Lung (tissue), 12 donors: ENCODE results near the gene FOXP1. TPM values are rescaled to one million over a fixed set of nuclear protein-coding genes. Genes with fewer than 3 reads are reported as not detected.

Experiments used
- ATAC-seq: fragments of 200-7000 bp; cut with Tn5 transposase; one replicate; pipeline ENCODE4 v1.9.1; 2020; ENCODE audit warnings: moderate number of reproducible peaks; ENCODE audit not compliant: insufficient read depth, low FRiP score
- DNase-seq, 3 donors: peaks; one replicate each; pipeline ENCODE4 v3.0.0-alpha.2; 2013 to 2017
- H3K27ac ChIP-seq, 2 donors: one replicate each; pipeline ENCODE4 v1.5.1; 2013; ENCODE audit warnings: mild to moderate bottlenecking in 2 of 2, moderate library complexity in 2 of 2, control low read depth in 1 of 2, inconsistent platforms in 1 of 2, low read depth in 1 of 2, low read length in 1 of 2
- H3K27me3 ChIP-seq, 3 donors: one replicate each; pipeline ENCODE4 v1.5.1; 2013; ENCODE audit warnings: low read length in 2 of 3; ENCODE audit not compliant: control insufficient read depth in 3 of 3, insufficient read depth in 3 of 3
- H3K36me3 ChIP-seq, 4 donors: one replicate each; pipeline ENCODE4 v1.5.1; 2013; ENCODE audit warnings: low read length in 4 of 4, mild to moderate bottlenecking in 1 of 4, moderate library complexity in 1 of 4; ENCODE audit not compliant: control insufficient read depth in 4 of 4, insufficient read depth in 4 of 4
- H3K4me1 ChIP-seq, 5 donors: one replicate each; pipeline ENCODE4 v1.5.1; 2013; ENCODE audit warnings: low read length in 5 of 5, mild to moderate bottlenecking in 2 of 5, moderate library complexity in 1 of 5; ENCODE audit not compliant: control insufficient read depth in 5 of 5, insufficient read depth in 5 of 5
- H3K4me3 ChIP-seq: one replicate; pipeline ENCODE4 v1.5.1; 2013; ENCODE audit warnings: mild to moderate bottlenecking, control low read depth, moderate library complexity
- H3K9ac ChIP-seq, 2 donors: one replicate each; pipeline ENCODE4 v1.5.1; 2013; ENCODE audit warnings: low read length in 2 of 2, control low read depth in 1 of 2; ENCODE audit not compliant: insufficient read depth in 1 of 2
- H3K9me3 ChIP-seq, 4 donors: one replicate each; pipeline ENCODE4 v1.5.1; 2013; ENCODE audit warnings: low read length in 3 of 4, mild to moderate bottlenecking in 1 of 4, moderate library complexity in 1 of 4; ENCODE audit not compliant: control insufficient read depth in 4 of 4, insufficient read depth in 3 of 4
- CTCF ChIP-seq: IDR thresholded peaks from 2 replicates; pipeline ENCODE4 v1.5.1; 2012; ENCODE audit warnings: mild to moderate bottlenecking; ENCODE audit errors: control extremely low read depth, extremely low read depth
- WGBS, 2 donors: extraction: QIAGEN DNeasy Blood & Tissue Kit; methylation state at CpG; one replicate each; pipeline ENCODE4 v1.1.7; 2013; 5-methylcytosine and 5-hydroxymethylcytosine counted together
- polyA plus RNA-seq, 2 donors: library from polyadenylated mRNA; stranded (reverse); fragments of 200-250 nt; gene quantifications; one replicate each; pipeline ENCODE4 v1.2.1, GENCODE V29; 2013
- total RNA-seq, 2 donors: library from RNA; depleted of rRNA in 1 of 2; stranded (reverse); fragments of >200 nt in 1 of 2; gene quantifications; one replicate each; pipeline ENCODE4 v1.2.1, GENCODE V29; 2014 to 2021
- donor health status: control.
- donor health status: control.
- donor health status: Bipolar disorder and iron deficiency.
- donor health status: healthy.
- donor health status: DM: yes; HTN: yes; CAD: no.

Gene FOXP1
- total and polyA plus RNA-seq, 4 donors, result 13.8 to 287 (median 73.9) TPM

- H3K9ac ChIP-seq, result no peak overlapping the region
- no peak overlapping the region for H3K27ac ChIP-seq
- peak; percentile 74 to 96 (median 95) for DNase-seq
- no peaks in the 10 kb centered on the region for H3K36me3 ChIP-seq
- no peaks in the 10 kb centered on the region for H3K27me3 ChIP-seq
- TF ChIP-seq CTCF, result no peak
- no peak for ATAC-seq
- H3K4me1 ChIP-seq, result peaks cover 2 to 71% (median 21%) of the 10 kb centered on the region in 5 donors
- H3K4me3 ChIP-seq, result no peak overlapping the region
- WGBS, 2 donors, result 81 to 82% methylated on average over 17 of the region's 17 CpGs
- H3K9me3 ChIP-seq, result no peaks in the 10 kb centered on the region
These were observed 275.4 kb downstream of the FOXP1 start for GRCh38 chr3:71307991-71308697.

- 8 to 14% methylated on average over 21 of the region's 21 CpGs for WGBS, 2 donors
- Histone ChIP-seq H3K4me1 (peaks cover 0 to 75% (median 17%) of the 10 kb centered on the region in 5 donors), H3K4me3 (no peak overlapping the region), H3K27me3 (no peaks in the 10 kb centered on the region), H3K27ac (peak overlapping the region; percentile 72 to 86), H3K9me3 (no peaks in the 10 kb centered on the region), H3K36me3 (no peaks in the 10 kb centered on the region), H3K9ac (peak overlapping the region in 1 of 2 donors; percentile 36)
- ATAC-seq (no peak), DNase-seq (peak; percentile 52 to 68 (median 65))
- no peak for TF ChIP-seq CTCF
These were observed 278.0 kb downstream of the FOXP1 start for GRCh38 chr3:71305231-71306206.

GRCh38 chr3:71304684-71305083 is 278.8 kb downstream of the FOXP1 start:
- WGBS, 2 donors, result 14 to 24% methylated on average over 3 of the region's 3 CpGs

More at GRCh38 chr3:71304684-71305083, 278.8 kb downstream of the FOXP1 start:
- Histone ChIP-seq H3K9me3 (no peaks in the 10 kb centered on the region), H3K4me3 (no peak overlapping the region), H3K27me3 (no peaks in the 10 kb centered on the region), H3K36me3 (no peaks in the 10 kb centered on the region), H3K9ac (peak overlapping the region in 1 of 2 donors; percentile 36), H3K4me1 (peaks cover 0 to 73% (median 15%) of the 10 kb centered on the region in 5 donors), H3K27ac (peak overlapping the region in 1 of 2 donors; percentile 72)
- TF ChIP-seq CTCF, result no peak
- ATAC-seq, result peak; percentile 63
- peak; percentile 41 to 83 (median 83) for DNase-seq
